ENCODE measurements around the gene YPEL5. TPM values are rescaled to one million over a fixed set of nuclear protein-coding genes. Genes with fewer than 3 reads are reported as not detected.
"Not testable (repeated sequence)": the region's sequence is repeated elsewhere in the genome, so short reads cannot be mapped to it uniquely, and the experiment has no call there.

The YPEL5 gene
- total and polyA plus RNA-seq, 3 experiments from 2014 or later, result 35.7 to 119 (median 38.3) TPM

DNA sequence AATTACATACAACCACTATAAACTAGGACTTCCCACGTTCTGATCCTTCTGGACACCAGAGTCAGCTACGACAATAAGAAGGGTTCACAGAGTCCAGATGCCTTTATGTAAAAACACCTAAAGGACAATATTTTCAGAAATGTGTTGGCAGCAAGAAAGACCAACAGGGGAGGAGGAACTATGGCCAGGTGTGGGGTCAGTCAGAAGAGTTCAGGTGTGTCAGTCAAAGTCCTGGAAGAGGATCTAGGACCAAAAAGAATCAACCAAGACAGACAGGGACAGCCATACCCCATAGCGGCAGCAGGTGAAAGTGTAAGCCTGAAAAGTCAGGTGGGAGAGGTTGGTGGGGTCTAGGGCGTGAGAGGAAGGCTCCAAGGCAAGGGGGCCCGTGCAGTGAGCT, 38.0 kb upstream of the YPEL5 start:
- no peaks in the 10 kb centered on the region for H3K9me3 ChIP-seq (ENCODE audit: low read length)
- Mint-ChIP-seq H3K9me3 (no peaks in the 10 kb centered on the region), H3K36me3 (no peaks in the 10 kb centered on the region), H3K4me3 (no peak overlapping the region), H3K4me1 (no peaks in the 10 kb centered on the region), H3K27me3 (peaks cover 6 to 18% of the 10 kb centered on the region in 2 donors), H3K27ac (no peak overlapping the region)
- H3K4me3 ChIP-seq (ENCODE audit: low read length), result no peak overlapping the region
- H3K36me3 ChIP-seq (ENCODE audit: insufficient read depth, low read length), result no peaks in the 10 kb centered on the region
- DNase-seq, result no peak
- H3K27ac ChIP-seq (ENCODE audit: low read depth, low read length), result no peak overlapping the region
- no peaks in the 10 kb centered on the region for H3K4me1 ChIP-seq (ENCODE audit: insufficient read depth, low read length)
- peaks cover 2% of the 10 kb centered on the region for H3K27me3 ChIP-seq (ENCODE audit: insufficient read depth, low read length, poor library complexity, severe bottlenecking)
- POLR2A ChIA-PET, result no interaction called here
- CTCF ChIA-PET, result no interaction called here

DNA sequence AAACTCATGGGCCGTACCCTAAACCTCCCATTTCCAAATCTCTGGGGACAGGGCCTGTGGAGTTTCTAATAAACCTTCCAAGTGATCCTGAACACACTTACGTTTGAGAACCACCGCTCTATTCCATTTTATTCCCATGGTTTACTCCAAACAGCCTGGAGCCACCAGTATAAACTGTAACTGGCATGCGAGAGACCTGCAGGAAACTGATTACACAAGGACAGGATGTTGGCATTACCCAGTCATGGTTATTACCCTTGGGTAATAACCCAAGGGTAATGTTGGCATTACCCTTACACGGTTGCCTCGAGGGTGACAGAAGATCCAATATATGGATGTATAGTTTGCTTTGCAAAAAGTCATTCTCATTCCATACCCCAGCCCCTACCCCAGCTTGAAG, 37.0 kb upstream of the YPEL5 start:
- DNase-seq, result no peak
- Histone ChIP-seq H3K27me3 (ENCODE audit: insufficient read depth, low read length, poor library complexity, severe bottlenecking) (no peaks in the 10 kb centered on the region), H3K4me1 (ENCODE audit: insufficient read depth, low read length) (no peaks in the 10 kb centered on the region), H3K36me3 (ENCODE audit: insufficient read depth, low read length) (no peaks in the 10 kb centered on the region), H3K27ac (ENCODE audit: low read depth, low read length) (no peak overlapping the region), H3K4me3 (ENCODE audit: low read length) (no peak overlapping the region), H3K9me3 (ENCODE audit: low read length) (no peaks in the 10 kb centered on the region)
- no peaks in the 10 kb centered on the region for H3K4me1 Mint-ChIP-seq
- no peak overlapping the region for H3K27ac Mint-ChIP-seq
- no peaks in the 10 kb centered on the region for H3K9me3 Mint-ChIP-seq
- H3K36me3 Mint-ChIP-seq, result no peaks in the 10 kb centered on the region
- H3K27me3 Mint-ChIP-seq, result peaks cover 6 to 10% of the 10 kb centered on the region in 2 donors
- no peak overlapping the region for H3K4me3 Mint-ChIP-seq
- ChIA-PET POLR2A (no interaction called here), CTCF (no interaction called here)

DNA sequence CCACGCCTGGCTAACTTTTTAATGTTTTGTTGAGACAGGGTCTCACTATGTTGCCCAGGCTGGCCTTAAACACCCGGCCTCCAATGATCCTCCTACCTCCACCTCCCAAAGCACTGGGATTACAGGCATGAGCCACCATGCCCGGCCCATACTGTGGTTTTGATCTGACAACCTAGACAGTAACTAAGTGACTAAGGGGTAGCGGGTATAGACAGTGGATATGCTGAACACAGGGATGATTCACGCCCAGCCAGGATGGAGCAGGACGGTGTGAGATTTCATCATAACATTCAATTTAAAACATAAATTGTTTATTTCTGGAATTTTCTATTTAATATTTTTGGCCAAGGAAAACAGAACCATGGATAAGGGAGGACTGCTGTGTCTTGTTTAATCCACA, 36.0 kb upstream of the YPEL5 start:
- Mint-ChIP-seq H3K27me3 (peaks cover 6 to 7% of the 10 kb centered on the region in 2 donors), H3K9me3 (no peaks in the 10 kb centered on the region), H3K4me3 (no peak overlapping the region), H3K4me1 (peaks cover 3 to 4% (median 4%) of the 10 kb centered on the region in 3 donors), H3K27ac (no peak overlapping the region), H3K36me3 (no peaks in the 10 kb centered on the region)
- POLR2A ChIA-PET, result no interaction called here
- Histone ChIP-seq H3K9me3 (ENCODE audit: low read length) (no peaks in the 10 kb centered on the region), H3K4me1 (ENCODE audit: insufficient read depth, low read length) (no peaks in the 10 kb centered on the region), H3K27me3 (ENCODE audit: insufficient read depth, low read length, poor library complexity, severe bottlenecking) (no peaks in the 10 kb centered on the region), H3K4me3 (ENCODE audit: low read length) (no peak overlapping the region), H3K27ac (ENCODE audit: low read depth, low read length) (no peak overlapping the region), H3K36me3 (ENCODE audit: insufficient read depth, low read length) (no peaks in the 10 kb centered on the region)
- no peak for DNase-seq
- CTCF ChIA-PET, result no interaction called here

DNA sequence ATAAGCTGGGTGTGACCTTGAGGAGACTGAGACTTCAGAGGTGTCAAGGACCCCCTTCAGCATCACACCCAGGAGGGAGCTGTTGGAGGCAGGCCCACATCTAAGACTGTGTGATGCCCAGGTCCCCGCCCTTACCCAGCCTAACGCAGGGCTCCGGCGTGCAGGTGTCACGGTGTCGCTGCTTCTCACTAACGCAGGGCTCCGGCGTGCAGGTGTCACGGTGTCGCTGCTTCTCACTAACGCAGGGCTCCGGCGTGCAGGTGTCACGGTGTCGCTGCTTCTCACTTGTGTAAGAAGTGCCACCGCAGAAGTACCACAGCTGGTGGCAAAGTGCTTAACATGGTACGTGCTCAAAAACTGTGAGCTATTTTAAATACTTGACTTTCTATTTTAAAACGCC, 35.6 kb upstream of the YPEL5 start:
- H3K27me3 ChIP-seq (ENCODE audit: insufficient read depth, low read length, poor library complexity, severe bottlenecking); H3K36me3 ChIP-seq (ENCODE audit: insufficient read depth, low read length): not testable (repeated sequence)
- CTCF ChIA-PET, result interaction anchor here (1.6 kb wide), 1 partner anchor 600 kb away, joined by 5 read pairs; no protein-coding TSS in a partner anchor

DNA sequence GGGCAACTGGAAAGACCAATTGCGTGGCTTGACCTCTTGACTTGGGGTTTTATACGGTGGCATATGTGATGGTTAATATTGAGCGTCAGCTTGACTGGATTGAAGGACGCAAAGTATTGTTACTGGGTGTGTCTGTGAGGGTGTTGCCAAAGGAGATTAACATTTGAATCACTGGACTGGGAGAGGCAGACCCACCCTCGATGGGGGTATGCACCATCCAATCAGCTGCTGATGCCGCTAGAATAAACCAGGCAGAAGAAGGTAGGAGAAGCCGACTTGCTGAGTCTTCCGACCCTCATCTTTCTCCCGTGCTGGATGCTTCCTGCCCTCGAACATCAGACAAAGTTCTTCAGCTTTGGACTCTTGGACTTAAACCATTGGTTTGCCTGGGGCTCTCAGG, 34.2 kb upstream of the YPEL5 start:
- ChIA-PET CTCF (interaction anchor here (1.3 to 1.6 kb wide), 2 partner anchors 22 to 599 kb away, joined by 5 read pairs; no protein-coding TSS in a partner anchor), POLR2A (no interaction called here)
- Histone ChIP-seq H3K27ac (ENCODE audit: low read depth, low read length) (no peak overlapping the region), H3K9me3 (ENCODE audit: low read length) (no peaks in the 10 kb centered on the region), H3K4me3 (ENCODE audit: low read length) (no peak overlapping the region), H3K4me1 (ENCODE audit: insufficient read depth, low read length) (no peaks in the 10 kb centered on the region), H3K27me3 (ENCODE audit: insufficient read depth, low read length, poor library complexity, severe bottlenecking) (no peaks in the 10 kb centered on the region), H3K36me3 (ENCODE audit: insufficient read depth, low read length) (no peaks in the 10 kb centered on the region)
- Mint-ChIP-seq H3K9me3 (no peaks in the 10 kb centered on the region), H3K36me3 (peaks cover 0 to under 1% (median 0%) of the 10 kb centered on the region in 3 donors), H3K4me3 (no peak overlapping the region), H3K4me1 (peaks cover 4 to 5% (median 4%) of the 10 kb centered on the region in 3 donors), H3K27me3 (peaks cover 3 to 8% of the 10 kb centered on the region in 2 donors), H3K27ac (no peak overlapping the region)
- DNase-seq, result no peak

More for the DNA sequence above, 35.6 kb upstream of the YPEL5 start:
- H3K4me3 Mint-ChIP-seq; H3K27ac ChIP-seq (ENCODE audit: low read depth, low read length); POLR2A ChIA-PET; DNase-seq; H3K27me3 Mint-ChIP-seq; H3K9me3 ChIP-seq (ENCODE audit: low read length); H3K4me1 ChIP-seq (ENCODE audit: insufficient read depth, low read length); H3K27ac Mint-ChIP-seq; H3K36me3 Mint-ChIP-seq; H3K4me1 Mint-ChIP-seq; H3K9me3 Mint-ChIP-seq; H3K4me3 ChIP-seq (ENCODE audit: low read length): not testable (repeated sequence)

DNA sequence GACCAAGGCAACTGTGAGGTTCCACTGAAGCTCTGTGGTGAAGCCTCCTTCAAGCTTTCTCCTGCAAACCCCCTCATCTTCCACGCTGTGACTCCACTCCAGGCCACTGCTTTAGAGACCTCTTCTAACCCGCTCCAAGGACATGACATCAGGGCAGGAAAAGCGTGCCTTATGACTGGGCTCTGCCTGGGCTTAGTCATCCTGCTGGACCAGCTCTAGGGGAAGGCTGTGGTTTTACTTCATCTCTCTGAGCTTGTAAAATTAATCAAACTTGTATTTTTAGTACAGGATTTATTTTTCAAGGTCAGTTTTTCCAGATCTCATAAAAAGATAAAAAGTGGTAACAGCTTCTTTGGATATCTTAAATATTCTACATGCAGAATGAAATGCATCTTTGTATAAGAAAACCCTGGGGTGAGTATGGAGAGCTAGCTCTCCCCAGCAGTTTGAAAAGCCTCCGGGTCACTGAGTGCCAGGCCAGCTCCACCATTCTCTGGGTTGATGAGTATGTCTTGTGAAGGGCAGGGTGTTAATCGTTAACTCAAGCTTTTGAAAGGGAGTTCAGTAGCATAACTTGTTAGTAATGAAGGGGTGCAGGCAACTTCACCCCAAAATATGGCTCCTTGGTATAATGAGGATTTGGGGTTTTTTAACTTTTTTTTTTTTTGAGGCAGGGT, 33.1 kb upstream of the YPEL5 start:
- no peak overlapping the region for H3K4me3 ChIP-seq (ENCODE audit: low read length)
- Mint-ChIP-seq H3K27ac (peak overlapping the region in 1 of 8 donors; percentile 51), H3K27me3 (peaks cover 4 to 14% of the 10 kb centered on the region in 2 donors), H3K4me1 (peaks cover 4 to 5% (median 4%) of the 10 kb centered on the region in 3 donors), H3K9me3 (no peaks in the 10 kb centered on the region), H3K36me3 (peaks cover 0 to 3% (median 0%) of the 10 kb centered on the region in 3 donors), H3K4me3 (no peak overlapping the region)
- H3K9me3 ChIP-seq (ENCODE audit: low read length), result no peaks in the 10 kb centered on the region
- H3K27ac ChIP-seq (ENCODE audit: low read depth, low read length), result no peak overlapping the region
- no peak for DNase-seq
- H3K4me1 ChIP-seq (ENCODE audit: insufficient read depth, low read length), result no peaks in the 10 kb centered on the region
- H3K27me3 ChIP-seq (ENCODE audit: insufficient read depth, low read length, poor library complexity, severe bottlenecking), result no peaks in the 10 kb centered on the region
- POLR2A ChIA-PET, result no interaction called here
- CTCF ChIA-PET, result interaction anchor here (2.2 kb wide), 1 partner anchor 598 kb away, joined by 8 read pairs; no protein-coding TSS in a partner anchor
- H3K36me3 ChIP-seq (ENCODE audit: insufficient read depth, low read length), result no peaks in the 10 kb centered on the region

DNA sequence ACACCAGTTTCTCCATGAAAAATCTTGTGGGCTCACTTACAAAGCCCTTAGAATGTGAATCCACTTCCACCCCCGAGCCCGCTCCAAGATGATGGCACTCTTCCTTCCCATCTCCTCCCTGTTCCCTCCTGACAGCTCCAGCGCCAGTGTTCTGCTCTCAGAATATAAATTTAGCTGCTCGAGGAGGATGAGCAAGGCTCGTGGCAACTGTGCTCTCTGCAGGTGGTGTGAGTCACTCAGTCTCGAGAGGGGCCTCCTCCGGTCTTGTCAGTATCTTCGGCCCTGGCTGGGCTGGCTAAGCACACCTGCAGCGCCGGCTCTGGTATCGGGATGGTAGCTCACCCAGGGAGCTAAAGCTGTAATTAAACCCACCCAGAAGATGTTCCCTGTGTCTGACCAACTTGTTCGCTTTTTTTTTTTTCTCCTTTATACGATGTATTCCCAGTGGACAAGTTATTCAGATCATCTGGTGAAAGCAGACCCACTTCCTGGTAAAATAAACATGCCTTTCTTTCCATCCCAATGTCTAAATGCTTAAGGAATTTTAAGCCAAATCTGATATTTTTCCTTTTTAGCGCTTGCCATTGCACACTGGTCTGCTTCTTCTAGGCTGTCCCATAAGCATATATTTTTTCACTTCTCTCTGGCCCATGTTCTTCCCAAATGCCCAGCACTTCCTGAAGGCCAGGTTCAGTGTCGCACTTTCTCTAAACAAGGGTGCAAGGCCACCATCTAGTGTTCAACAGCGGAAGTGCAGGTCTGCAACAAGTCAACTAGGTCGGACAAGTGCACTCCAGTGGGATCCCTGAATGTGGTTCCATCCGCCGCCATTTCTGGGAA, 31.4 kb upstream of the YPEL5 start:
- H3K27ac ChIP-seq (ENCODE audit: low read depth, low read length), result no peak overlapping the region
- peak overlapping the region in 5 of 8 donors; percentile 7 to 64 (median 18) for H3K27ac Mint-ChIP-seq
- H3K36me3 ChIP-seq (ENCODE audit: insufficient read depth, low read length), result no peaks in the 10 kb centered on the region
- ChIA-PET POLR2A (no interaction called here), CTCF (interaction anchor here (0.6 to 2.2 kb wide), 9 partner anchors 9 to 596 kb away, joined by 3 to 9 read pairs (median 6); partner anchors contain the start of gene YPEL5)
- H3K27me3 Mint-ChIP-seq, result peaks cover 7 to 21% of the 10 kb centered on the region in 2 donors
- no peaks in the 10 kb centered on the region for H3K9me3 ChIP-seq (ENCODE audit: low read length)
- no peaks in the 10 kb centered on the region for H3K27me3 ChIP-seq (ENCODE audit: insufficient read depth, low read length, poor library complexity, severe bottlenecking)
- peaks cover 0 to 3% (median 0%) of the 10 kb centered on the region in 3 donors for H3K36me3 Mint-ChIP-seq
- H3K4me1 Mint-ChIP-seq, result peaks cover 4 to 5% (median 4%) of the 10 kb centered on the region in 3 donors
- no peaks in the 10 kb centered on the region for H3K4me1 ChIP-seq (ENCODE audit: insufficient read depth, low read length)
- no peak overlapping the region for H3K4me3 ChIP-seq (ENCODE audit: low read length)
- H3K4me3 Mint-ChIP-seq, result peak overlapping the region in 1 of 7 donors; percentile 1
- H3K9me3 Mint-ChIP-seq, result no peaks in the 10 kb centered on the region
- peak; percentile 31 to 67 (median 38) for DNase-seq

DNA sequence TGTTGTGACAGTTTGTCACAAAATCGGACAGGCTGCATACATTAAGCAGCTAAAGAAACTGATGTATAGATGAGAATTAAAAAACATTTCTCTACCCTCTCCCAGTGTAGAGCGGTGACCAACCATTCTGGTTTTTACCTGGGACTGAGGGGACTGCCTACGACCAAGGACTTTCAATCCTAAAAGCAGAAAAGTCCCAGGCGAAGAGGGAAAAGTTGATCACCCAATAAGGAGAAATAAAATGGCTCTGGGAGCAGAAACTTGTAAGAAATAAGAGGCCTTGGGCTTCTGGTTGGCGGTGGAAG, 30.9 kb upstream of the YPEL5 start:
- Mint-ChIP-seq H3K36me3 (peaks cover 0 to 3% (median 0%) of the 10 kb centered on the region in 3 donors), H3K27ac (peak overlapping the region in 2 of 8 donors; percentile 32 to 64), H3K4me3 (no peak overlapping the region), H3K27me3 (peaks cover 13 to 21% of the 10 kb centered on the region in 2 donors), H3K4me1 (peaks cover 4 to 5% (median 4%) of the 10 kb centered on the region in 3 donors), H3K9me3 (no peaks in the 10 kb centered on the region)
- no peaks in the 10 kb centered on the region for H3K36me3 ChIP-seq (ENCODE audit: insufficient read depth, low read length)
- POLR2A ChIA-PET, result no interaction called here
- no peaks in the 10 kb centered on the region for H3K27me3 ChIP-seq (ENCODE audit: insufficient read depth, low read length, poor library complexity, severe bottlenecking)
- no peak overlapping the region for H3K4me3 ChIP-seq (ENCODE audit: low read length)
- H3K27ac ChIP-seq (ENCODE audit: low read depth, low read length), result no peak overlapping the region
- no peak for DNase-seq
- H3K4me1 ChIP-seq (ENCODE audit: insufficient read depth, low read length), result no peaks in the 10 kb centered on the region
- CTCF ChIA-PET, result interaction anchor here (0.8 to 2.2 kb wide), 9 partner anchors 8 to 596 kb away, joined by 3 to 9 read pairs (median 6); partner anchors contain the start of gene YPEL5
- H3K9me3 ChIP-seq (ENCODE audit: low read length), result no peaks in the 10 kb centered on the region
